Esophagus squamous epithelium (tissue), 4 donors: ENCODE data around the gene NEDD4.

Source experiments
- POLR2A ChIP-seq, 4 donors: fragments of 450-650 bp; IDR thresholded peaks; one replicate each; pipeline ENCODE4 v1.6.1; 2017; ENCODE audit warnings: antibody characterized with exemption in 4 of 4, mild to moderate bottlenecking in 4 of 4, moderate library complexity in 3 of 4
- TF ChIP-seq, protein P1 (sequence below), 6 experiments: fragments of 450-650 bp in 4 of 6; fragments of 200-600 bp in 2 of 6; sonication (generic) in 2 of 6; IDR thresholded peaks; one replicate each; pipeline ENCODE4 v1.5.1; 2016 to 2019; ENCODE audit warnings: antibody characterized with exemption in 6 of 6, mild to moderate bottlenecking in 4 of 6, moderate library complexity in 4 of 6

DNA sequence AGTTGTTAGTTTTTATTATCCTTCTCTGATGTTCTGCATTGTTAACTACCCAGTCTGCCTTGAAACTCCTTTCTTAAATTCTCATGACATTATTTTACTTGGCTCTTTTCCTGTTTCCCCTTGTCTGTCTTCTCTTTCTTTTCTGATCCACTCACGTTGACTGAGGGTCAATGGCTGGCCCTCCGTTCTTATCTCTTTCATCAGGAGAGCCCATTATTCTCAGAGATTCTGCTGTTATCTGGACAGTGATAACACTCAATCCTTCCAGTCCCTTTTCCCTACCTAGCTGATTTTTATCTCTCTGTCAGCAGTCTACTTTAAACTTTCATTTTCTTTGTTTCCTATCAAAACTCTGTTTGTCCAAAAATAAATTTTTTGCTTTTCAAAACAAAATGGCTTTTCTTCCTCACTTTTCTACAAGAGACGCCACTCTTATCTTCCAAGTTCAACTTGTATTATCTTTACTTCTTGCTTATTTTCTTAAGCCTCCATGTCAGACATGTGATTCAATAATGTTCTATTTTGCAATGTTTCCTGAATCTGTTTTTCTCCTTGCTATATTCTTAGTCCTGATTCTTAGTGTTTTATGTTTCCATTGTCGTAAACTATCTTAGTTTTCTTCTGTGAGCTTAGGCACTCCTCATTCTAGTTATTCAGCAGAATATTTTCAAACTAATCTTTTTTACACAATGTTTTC, 120.2 kb downstream of the NEDD4 start:
- TF ChIP-seq, protein P1, sequence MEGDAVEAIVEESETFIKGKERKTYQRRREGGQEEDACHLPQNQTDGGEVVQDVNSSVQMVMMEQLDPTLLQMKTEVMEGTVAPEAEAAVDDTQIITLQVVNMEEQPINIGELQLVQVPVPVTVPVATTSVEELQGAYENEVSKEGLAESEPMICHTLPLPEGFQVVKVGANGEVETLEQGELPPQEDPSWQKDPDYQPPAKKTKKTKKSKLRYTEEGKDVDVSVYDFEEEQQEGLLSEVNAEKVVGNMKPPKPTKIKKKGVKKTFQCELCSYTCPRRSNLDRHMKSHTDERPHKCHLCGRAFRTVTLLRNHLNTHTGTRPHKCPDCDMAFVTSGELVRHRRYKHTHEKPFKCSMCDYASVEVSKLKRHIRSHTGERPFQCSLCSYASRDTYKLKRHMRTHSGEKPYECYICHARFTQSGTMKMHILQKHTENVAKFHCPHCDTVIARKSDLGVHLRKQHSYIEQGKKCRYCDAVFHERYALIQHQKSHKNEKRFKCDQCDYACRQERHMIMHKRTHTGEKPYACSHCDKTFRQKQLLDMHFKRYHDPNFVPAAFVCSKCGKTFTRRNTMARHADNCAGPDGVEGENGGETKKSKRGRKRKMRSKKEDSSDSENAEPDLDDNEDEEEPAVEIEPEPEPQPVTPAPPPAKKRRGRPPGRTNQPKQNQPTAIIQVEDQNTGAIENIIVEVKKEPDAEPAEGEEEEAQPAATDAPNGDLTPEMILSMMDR (IDR thresholded peaks at IDR 0.05), result no peak
- no peak for TF ChIP-seq POLR2A (IDR thresholded peaks at IDR 0.05)
